H1 (cell line): ENCODE results near the gene TIAL1. TPM values are rescaled to one million over a fixed set of nuclear protein-coding genes. Genes with fewer than 3 reads are reported as not detected.

ENCODE experiments used
- JUN ChIP-seq: IDR thresholded peaks from 2 replicates; pipeline ENCODE4 v1.6.1; 2011; ENCODE audit warnings: low read depth, mild to moderate bottlenecking, improper control_type of control experiment, low read length
- POLR2A ChIP-seq, 2 experiments: IDR thresholded peaks; 1 replicate in 1 of 2; 2 replicates in 1 of 2; pipeline ENCODE4 v1.6.1; 2011; ENCODE audit warnings: low read depth in 2 of 2, low read length in 2 of 2, mild to moderate bottlenecking in 2 of 2; ENCODE audit errors: control extremely low read depth in 1 of 2
- POLR2AphosphoS5 ChIP-seq: IDR thresholded peaks from 2 replicates; pipeline ENCODE4 v1.6.1; 2011; ENCODE audit warnings: low read depth, low read length
- polyA plus RNA-seq, 7 experiments: library from polyadenylated mRNA; depleted of rRNA in 3 of 7; stranded (reverse) in 5 of 7; unstranded in 2 of 7; fragments of >200 nt in 5 of 7; fragments of 200-250 nt in 2 of 7; gene quantifications; 1 replicate in 5 of 7; 2 replicates in 1 of 7; 4 replicates in 1 of 7; pipeline versions ENCODE4 v1.2.1 to v1.2.3, GENCODE V29; 2011 to 2013; ENCODE audit warnings: missing spikeins in 2 of 7, mixed read lengths in 2 of 7
- total RNA-seq: library from RNA; stranded (reverse); fragmentation: NEBNext Ultra II Directional; extraction: Animal tissue kit (Norgen Biotek cat#: 25700); gene quantifications from 2 replicates; pipeline ENCODE4 v1.2.1, GENCODE V29; 2021

TIAL1 gene
- total and polyA plus RNA-seq, 2 of the 8 experiments (the other 6 are each of a cell fraction or from before 2014, with no cell fraction given): 50.4 to 166 TPM

DNA sequence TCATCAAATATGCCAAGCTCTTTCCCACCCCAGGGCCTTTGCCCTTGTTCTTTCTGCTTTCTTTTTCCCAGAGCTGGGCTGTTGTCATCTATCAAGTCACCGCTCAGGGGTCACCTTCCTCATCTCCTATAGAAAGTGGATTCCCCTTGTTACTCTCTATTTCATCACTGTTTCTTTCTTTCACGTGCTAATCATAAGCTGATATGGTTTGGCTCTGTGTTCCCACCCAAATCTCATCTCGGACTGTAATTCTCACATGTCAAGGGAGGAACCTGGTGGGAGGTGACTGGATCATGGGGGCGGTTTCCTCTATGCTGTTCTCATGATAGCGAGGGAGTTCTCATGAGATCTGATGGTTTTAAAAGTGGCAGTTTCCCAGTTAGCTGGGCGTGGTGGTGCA, 17.0 kb upstream of the TIAL1 start (continued):
- TF ChIP-seq POLR2A (IDR thresholded peaks at IDR 0.05; ENCODE audit: control extremely low read depth in 1 of 2, low read depth in 2 of 2, low read length in 2 of 2) (no peak), JUN (no peak), POLR2AphosphoS5 (no peak)
